ENCODE measurements around the gene NLGN1. TPM values are rescaled to one million over a fixed set of nuclear protein-coding genes. Genes with fewer than 3 reads are reported as not detected.

NLGN1 gene
- total RNA-seq, 1 experiment from 2014 or later, result not detected

DNA sequence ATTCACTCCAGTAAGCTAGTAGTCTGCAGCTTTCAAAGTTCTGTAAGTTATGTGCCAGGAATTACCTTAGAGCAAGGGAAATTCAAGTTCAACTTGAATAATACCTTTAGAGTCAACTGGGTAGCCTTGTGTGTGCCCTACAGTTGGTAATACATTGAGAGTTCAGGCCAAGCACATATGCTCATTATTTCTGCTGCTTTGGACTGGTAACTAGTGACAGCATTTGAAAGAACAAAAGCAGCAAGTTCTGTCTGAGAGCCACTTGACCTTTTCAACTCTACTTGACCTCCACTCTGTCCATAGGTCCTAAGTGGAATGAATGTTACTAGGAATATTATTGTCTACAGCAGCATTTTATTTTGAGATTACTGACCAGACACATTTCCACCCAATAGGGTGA is 723.5 kb downstream of the NLGN1 start:
- ChIA-PET RAD21 (ENCODE audit: low non-redundant PET in 1 of 2, low total read pairs in 2 of 2, uncharacterized antibody in 2 of 2, unreplicated experiment in 2 of 2) (no interaction called here), CTCF (no interaction called here), POLR2A (no interaction called here)
- Histone ChIP-seq H4K20me1 (ENCODE audit: insufficient read depth) (no peaks in the 10 kb centered on the region), H3K79me2 (ENCODE audit: insufficient read depth, low read length) (no peaks in the 10 kb centered on the region), H3K9me2 (ENCODE audit: insufficient read depth) (no peaks in the 10 kb centered on the region), H3K36me3 (ENCODE audit: control insufficient read depth in 1 of 2, insufficient read depth in 2 of 2, low read length in 2 of 2) (no peaks in the 10 kb centered on the region), H3K27me3 (ENCODE audit: insufficient read depth, low read length) (no peaks in the 10 kb centered on the region), H3K9ac (ENCODE audit: low read length) (no peak overlapping the region), H2AFZ (ENCODE audit: low read depth, low read length, poor library complexity, severe bottlenecking) (no peak overlapping the region), H3K9me3 (ENCODE audit: control insufficient read depth in 1 of 2, insufficient read depth in 1 of 2, low read depth in 1 of 2, low read length in 2 of 2) (no peaks in the 10 kb centered on the region), H3K4me3 (replicated peaks in 1 of 2; ENCODE audit: low read depth in 1 of 2, low read length in 2 of 2) (no peak overlapping the region), H3K4me1 (ENCODE audit: control insufficient read depth in 1 of 2, insufficient read depth in 2 of 2, low read length in 2 of 2) (no peaks in the 10 kb centered on the region), H3K27ac (ENCODE audit: low read depth, low read length) (no peak overlapping the region), H3K4me2 (ENCODE audit: low read length) (no peak overlapping the region)
- intact Hi-C loops (cut with micrococcal nuclease), result no loop called here
- TF ChIP-seq EZH2 (IDR thresholded peaks at IDR 0.05) (no peak), CBX3 (IDR thresholded peaks at IDR 0.05; ENCODE audit: low read depth) (no peak), ELF1 (IDR thresholded peaks at IDR 0.05; ENCODE audit: borderline replicate concordance, low read depth) (no peak), CTCF (IDR thresholded peaks at IDR 0.05 in 2 of 3, conservative IDR thresholded peaks at IDR 0.05 in 1 of 3; ENCODE audit: borderline replicate concordance in 1 of 3, insufficient read depth in 1 of 3, low read depth in 2 of 3, low read length in 2 of 3) (no peak), FOSL1 (IDR thresholded peaks at IDR 0.05; ENCODE audit: low read depth) (no peak), SIN3A (IDR thresholded peaks at IDR 0.05; ENCODE audit: low read depth) (no peak), TCF7L2 (IDR thresholded peaks at IDR 0.05; ENCODE audit: borderline replicate concordance, extremely low read depth, insufficient read depth, insufficient read length) (no peak), JUND (IDR thresholded peaks at IDR 0.05) (no peak), POLR2AphosphoS5 (IDR thresholded peaks at IDR 0.05; ENCODE audit: low read depth, low read length) (no peak), CEBPB (IDR thresholded peaks at IDR 0.05; ENCODE audit: low read depth) (no peak), YY1 (IDR thresholded peaks at IDR 0.05; ENCODE audit: extremely low read depth, insufficient replicate concordance, low read depth, low read length) (no peak), POLR2A (IDR thresholded peaks at IDR 0.05; ENCODE audit: borderline replicate concordance, extremely low read depth, insufficient read depth, insufficient read length) (no peak), SRF (IDR thresholded peaks at IDR 0.05; ENCODE audit: low read depth) (no peak), ZFX (IDR thresholded peaks at IDR 0.05) (no peak), ZNF274 (IDR thresholded peaks at IDR 0.05; ENCODE audit: low read depth, low read length) (no peak), REST (IDR thresholded peaks at IDR 0.05; ENCODE audit: low read depth) (no peak)
- TF ChIP-seq, protein P1, sequence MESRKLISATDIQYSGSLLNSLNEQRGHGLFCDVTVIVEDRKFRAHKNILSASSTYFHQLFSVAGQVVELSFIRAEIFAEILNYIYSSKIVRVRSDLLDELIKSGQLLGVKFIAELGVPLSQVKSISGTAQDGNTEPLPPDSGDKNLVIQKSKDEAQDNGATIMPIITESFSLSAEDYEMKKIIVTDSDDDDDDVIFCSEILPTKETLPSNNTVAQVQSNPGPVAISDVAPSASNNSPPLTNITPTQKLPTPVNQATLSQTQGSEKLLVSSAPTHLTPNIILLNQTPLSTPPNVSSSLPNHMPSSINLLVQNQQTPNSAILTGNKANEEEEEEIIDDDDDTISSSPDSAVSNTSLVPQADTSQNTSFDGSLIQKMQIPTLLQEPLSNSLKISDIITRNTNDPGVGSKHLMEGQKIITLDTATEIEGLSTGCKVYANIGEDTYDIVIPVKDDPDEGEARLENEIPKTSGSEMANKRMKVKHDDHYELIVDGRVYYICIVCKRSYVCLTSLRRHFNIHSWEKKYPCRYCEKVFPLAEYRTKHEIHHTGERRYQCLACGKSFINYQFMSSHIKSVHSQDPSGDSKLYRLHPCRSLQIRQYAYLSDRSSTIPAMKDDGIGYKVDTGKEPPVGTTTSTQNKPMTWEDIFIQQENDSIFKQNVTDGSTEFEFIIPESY (IDR thresholded peaks at IDR 0.05; ENCODE audit: extremely low read depth, insufficient replicate concordance, low read length), result no peak
- TF ChIP-seq, protein P2, sequence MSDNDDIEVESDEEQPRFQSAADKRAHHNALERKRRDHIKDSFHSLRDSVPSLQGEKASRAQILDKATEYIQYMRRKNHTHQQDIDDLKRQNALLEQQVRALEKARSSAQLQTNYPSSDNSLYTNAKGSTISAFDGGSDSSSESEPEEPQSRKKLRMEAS (IDR thresholded peaks at IDR 0.05), result no peak
- DNase-seq (ENCODE audit: low read depth, low spot score) (no peak), ATAC-seq (no peak)
- no TSS peak for BruUV-seq (replicated peaks)
